Measurements from ENCODE around the gene PRKCH. TPM values are rescaled to one million over a fixed set of nuclear protein-coding genes. Genes with fewer than 3 reads are reported as not detected.

The PRKCH gene
- total RNA-seq, 2 donors from 2014 or later = 7.2 to 8.6 TPM

DNA sequence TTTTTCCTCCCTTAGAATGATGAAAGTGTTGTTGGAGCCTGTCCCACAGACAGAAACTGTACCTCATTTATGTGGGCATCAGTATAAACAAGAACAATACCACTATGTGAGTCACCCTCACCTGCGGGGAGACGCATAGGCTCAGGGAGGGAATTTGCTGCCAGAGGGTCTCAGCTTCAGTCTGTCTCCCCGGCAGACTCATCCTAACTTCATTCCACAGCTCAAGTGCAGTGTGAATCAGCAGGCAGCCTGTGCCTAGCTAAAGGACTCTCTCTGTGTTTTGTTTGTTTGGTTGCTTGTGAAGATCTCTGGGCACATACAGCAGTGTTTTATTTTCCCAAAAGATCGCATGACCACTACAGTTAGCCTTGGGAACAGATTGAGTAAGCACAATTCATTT lies 98.9 kb downstream of the PRKCH start:
- Histone ChIP-seq H3K36me3 (ENCODE audit: control insufficient read depth, insufficient read depth, low read length) (no peaks in the 10 kb centered on the region), H3K9me3 (ENCODE audit: control insufficient read depth, low read length) (peaks cover 11% of the 10 kb centered on the region), H3K27ac (ENCODE audit: low read depth, low read length) (no peak overlapping the region), H3K27me3 (ENCODE audit: control insufficient read depth, insufficient read depth, low read length, poor library complexity, severe bottlenecking) (no peaks in the 10 kb centered on the region), H3K4me3 (ENCODE audit: low read length) (no peak overlapping the region), H3K4me1 (ENCODE audit: control insufficient read depth, insufficient read depth, low read length) (peaks cover 20% of the 10 kb centered on the region), H3K9ac (ENCODE audit: extremely low read depth, low read length, poor library complexity, severe bottlenecking) (no peak overlapping the region)
- Mint-ChIP-seq H3K27me3 (ENCODE audit: insufficient read depth) (no peaks in the 10 kb centered on the region), H3K4me1 (peaks cover 18% of the 10 kb centered on the region), H3K27ac (peak overlapping the region; percentile 19), H3K36me3 (ENCODE audit: low read depth) (no peaks in the 10 kb centered on the region), H3K4me3 (no peak overlapping the region), H3K9me3 (peaks cover 12% of the 10 kb centered on the region)
- TF ChIP-seq, protein P1, sequence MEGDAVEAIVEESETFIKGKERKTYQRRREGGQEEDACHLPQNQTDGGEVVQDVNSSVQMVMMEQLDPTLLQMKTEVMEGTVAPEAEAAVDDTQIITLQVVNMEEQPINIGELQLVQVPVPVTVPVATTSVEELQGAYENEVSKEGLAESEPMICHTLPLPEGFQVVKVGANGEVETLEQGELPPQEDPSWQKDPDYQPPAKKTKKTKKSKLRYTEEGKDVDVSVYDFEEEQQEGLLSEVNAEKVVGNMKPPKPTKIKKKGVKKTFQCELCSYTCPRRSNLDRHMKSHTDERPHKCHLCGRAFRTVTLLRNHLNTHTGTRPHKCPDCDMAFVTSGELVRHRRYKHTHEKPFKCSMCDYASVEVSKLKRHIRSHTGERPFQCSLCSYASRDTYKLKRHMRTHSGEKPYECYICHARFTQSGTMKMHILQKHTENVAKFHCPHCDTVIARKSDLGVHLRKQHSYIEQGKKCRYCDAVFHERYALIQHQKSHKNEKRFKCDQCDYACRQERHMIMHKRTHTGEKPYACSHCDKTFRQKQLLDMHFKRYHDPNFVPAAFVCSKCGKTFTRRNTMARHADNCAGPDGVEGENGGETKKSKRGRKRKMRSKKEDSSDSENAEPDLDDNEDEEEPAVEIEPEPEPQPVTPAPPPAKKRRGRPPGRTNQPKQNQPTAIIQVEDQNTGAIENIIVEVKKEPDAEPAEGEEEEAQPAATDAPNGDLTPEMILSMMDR (conservative IDR thresholded peaks at IDR 0.05) = no peak
- peak; percentile 76 for DNase-seq
- WGBS, 2 experiments (ENCODE audit: insufficient coverage in 1 of 2, insufficient read length in 1 of 2) = 73 to 83% methylated on average over 3 to 4 of the region's 4 CpGs

- H3K36me3 ChIP-seq (ENCODE audit: control insufficient read depth, insufficient read depth, low read length) = no peaks in the 10 kb centered on the region
- no peak overlapping the region for H3K4me3 Mint-ChIP-seq
- peak; percentile 22 for DNase-seq
- H3K4me1 ChIP-seq (ENCODE audit: control insufficient read depth, insufficient read depth, low read length) = peaks cover 20% of the 10 kb centered on the region
- H3K36me3 Mint-ChIP-seq (ENCODE audit: low read depth) = peaks cover 4% of the 10 kb centered on the region
- peaks cover 18% of the 10 kb centered on the region for H3K4me1 Mint-ChIP-seq
- no peak overlapping the region for H3K27ac Mint-ChIP-seq
- H3K9me3 ChIP-seq (ENCODE audit: control insufficient read depth, low read length) = peaks cover 21% of the 10 kb centered on the region
- no peaks in the 10 kb centered on the region for H3K27me3 ChIP-seq (ENCODE audit: control insufficient read depth, insufficient read depth, low read length, poor library complexity, severe bottlenecking)
- H3K27me3 Mint-ChIP-seq (ENCODE audit: insufficient read depth) = no peaks in the 10 kb centered on the region
- WGBS, 2 experiments (ENCODE audit: insufficient coverage in 1 of 2, insufficient read length in 1 of 2) = 100% methylated on average over 1 of the region's 1 CpG; no CpG with 5 or more reads in 1 of the 2 experiments
- H3K27ac ChIP-seq (ENCODE audit: low read depth, low read length) = no peak overlapping the region
- H3K9me3 Mint-ChIP-seq = peaks cover 21% of the 10 kb centered on the region
- H3K4me3 ChIP-seq (ENCODE audit: low read length) = no peak overlapping the region
- H3K9ac ChIP-seq (ENCODE audit: extremely low read depth, low read length, poor library complexity, severe bottlenecking) = no peak overlapping the region
- TF ChIP-seq, protein P1 (conservative IDR thresholded peaks at IDR 0.05) = no peak
These were observed 100.0 kb downstream of the PRKCH start for GRCh38 chr14:61421212-61421923.

- H3K4me1 ChIP-seq (ENCODE audit: control insufficient read depth, insufficient read depth, low read length) = peaks cover 5% of the 10 kb centered on the region
- no peaks in the 10 kb centered on the region for H3K27me3 ChIP-seq (ENCODE audit: control insufficient read depth, insufficient read depth, low read length, poor library complexity, severe bottlenecking)
- Mint-ChIP-seq H3K27ac (no peak overlapping the region), H3K36me3 (ENCODE audit: low read depth) (peaks cover 4% of the 10 kb centered on the region), H3K27me3 (ENCODE audit: insufficient read depth) (no peaks in the 10 kb centered on the region), H3K9me3 (peaks cover 32% of the 10 kb centered on the region), H3K4me3 (no peak overlapping the region), H3K4me1 (peaks cover 21% of the 10 kb centered on the region)
- peak overlapping the region; percentile 7 for H3K4me3 ChIP-seq (ENCODE audit: low read length)
- peaks cover 31% of the 10 kb centered on the region for H3K9me3 ChIP-seq (ENCODE audit: control insufficient read depth, low read length)
- 100% methylated on average over 1 of the region's 1 CpG for WGBS, 2 experiments (ENCODE audit: insufficient coverage in 1 of 2, insufficient read length in 1 of 2)
- no peak for DNase-seq
- TF ChIP-seq, protein P1 (conservative IDR thresholded peaks at IDR 0.05) = no peak
- no peak overlapping the region for H3K27ac ChIP-seq (ENCODE audit: low read depth, low read length)
- no peak overlapping the region for H3K9ac ChIP-seq (ENCODE audit: extremely low read depth, low read length, poor library complexity, severe bottlenecking)
- no peaks in the 10 kb centered on the region for H3K36me3 ChIP-seq (ENCODE audit: control insufficient read depth, insufficient read depth, low read length)
These were observed 104.7 kb downstream of the PRKCH start for GRCh38 chr14:61426048-61426447.

Data from endodermal cell (in vitro differentiated cells).